GM12878 (cell line): ENCODE results near the gene ANAPC16. TPM values are rescaled to one million over a fixed set of nuclear protein-coding genes. Genes with fewer than 3 reads are reported as not detected.

Experiments used
- BHLHE40 ChIP-seq, 2 experiments: fragments of 450-650 bp in 1 of 2; IDR thresholded peaks; 2 replicates each; pipeline ENCODE4 v1.6.1; 2011 to 2017; ENCODE audit warnings: low read depth in 2 of 2, borderline replicate concordance in 1 of 2, improper control_type of control experiment in 1 of 2, low read length in 1 of 2, mild to moderate bottlenecking in 1 of 2
- BRCA1 ChIP-seq: IDR thresholded peaks from 2 replicates; pipeline ENCODE4 v1.6.1; 2011; ENCODE audit warnings: low read depth, low read length, improper control_type of control experiment
- CREM ChIP-seq: IDR thresholded peaks from 2 replicates; pipeline ENCODE4 v1.6.1; 2014; ENCODE audit warnings: antibody characterized with exemption, low read depth
- FOS ChIP-seq: IDR thresholded peaks from 3 replicates; pipeline ENCODE4 v1.6.1; 2011; ENCODE audit warnings: borderline replicate concordance; ENCODE audit not compliant: insufficient read length; ENCODE audit errors: extremely low read depth
- HCFC1 ChIP-seq: fragments of 150-350 bp; IDR thresholded peaks from 2 replicates; pipeline ENCODE4 v1.6.1; 2014; ENCODE audit warnings: low read length
- LARP7 ChIP-seq: fragments of 450-650 bp; IDR thresholded peaks from 2 replicates; pipeline ENCODE4 v1.6.1; 2017; ENCODE audit warnings: mild to moderate bottlenecking
- NR2C2 ChIP-seq: IDR thresholded peaks from 2 replicates; pipeline ENCODE4 v1.6.1; 2011; ENCODE audit warnings: borderline replicate concordance, low read depth; ENCODE audit not compliant: control insufficient read depth, insufficient read length
- STAT3 ChIP-seq: IDR thresholded peaks from 2 replicates; pipeline ENCODE4 v1.6.1; 2011; ENCODE audit warnings: low read depth, low read length, improper control_type of control experiment
- SUZ12 ChIP-seq: fragments of 200-600 bp; sonication (generic); IDR thresholded peaks from one replicate; pipeline ENCODE4 v1.6.1; 2018; ENCODE audit warnings: antibody characterized with exemption, mild to moderate bottlenecking; ENCODE audit not compliant: unreplicated experiment
- ZNF207 ChIP-seq: fragments of 450-650 bp; IDR thresholded peaks from 2 replicates; pipeline ENCODE4 v1.6.1; 2014; ENCODE audit warnings: antibody characterized with exemption, mild to moderate bottlenecking, borderline replicate concordance
- polyA plus RNA-seq, 11 experiments: library from polyadenylated mRNA; depleted of rRNA in 4 of 11; unstranded in 6 of 11; stranded (reverse) in 5 of 11; fragments of >200 nt; fragmentation: Nextera tagmentation in 4 of 11; fragmentation: Illumina TruSeq in 1 of 11; extraction: Ambion mirVana in 4 of 11; extraction: Trizol in 1 of 11; gene quantifications; 1 replicate in 1 of 11; 2 replicates in 10 of 11; pipeline versions ENCODE4 v1.2.1 to v1.2.3, GENCODE V29; 2011 to 2016; ENCODE audit warnings: inconsistent platforms in 2 of 11, missing spikeins in 2 of 11, low read depth in 1 of 11
- total RNA-seq, 4 experiments: library from RNA; depleted of rRNA in 3 of 4; stranded (reverse); fragments of >200 nt in 3 of 4; fragmentation: Illumina TruSeq in 1 of 4; extraction: Trizol in 1 of 4; gene quantifications; 2 replicates each; pipeline versions ENCODE4 v1.2.1 to v1.2.3, GENCODE V29; 2013 to 2021
- TF ChIP-seq, protein P1 (sequence below): IDR thresholded peaks from 2 replicates; pipeline ENCODE4 v1.6.1; 2012; ENCODE audit warnings: mild to moderate bottlenecking, low read depth, low read length
- TF ChIP-seq, protein P2 (sequence below): IDR thresholded peaks from 2 replicates; pipeline ENCODE4 v1.6.1; 2012; ENCODE audit warnings: low read depth, low read length, improper control_type of control experiment
- TF ChIP-seq, protein P3 (sequence below): IDR thresholded peaks from 2 replicates; pipeline ENCODE4 v1.6.1; 2012; ENCODE audit warnings: improper control_type of control experiment, low read depth, low read length; ENCODE audit not compliant: insufficient replicate concordance
- TF ChIP-seq, protein P4 (sequence below): fragments of 450-650 bp; IDR thresholded peaks from 2 replicates; pipeline ENCODE4 v1.6.1; 2017; ENCODE audit warnings: mild to moderate bottlenecking, low read depth, inconsistent platforms; ENCODE audit not compliant: poor library complexity, severe bottlenecking
- TF ChIP-seq, protein P5 (sequence below): fragments of 150-350 bp; IDR thresholded peaks from 2 replicates; pipeline ENCODE4 v1.6.1; 2014; ENCODE audit warnings: mild to moderate bottlenecking, low read depth, low read length

ANAPC16 gene
- total and polyA plus RNA-seq, 10 of the 15 experiments (the other 5 are each of a cell fraction or from before 2014, with no cell fraction given), result 66.9 to 208 (median 134) TPM

DNA sequence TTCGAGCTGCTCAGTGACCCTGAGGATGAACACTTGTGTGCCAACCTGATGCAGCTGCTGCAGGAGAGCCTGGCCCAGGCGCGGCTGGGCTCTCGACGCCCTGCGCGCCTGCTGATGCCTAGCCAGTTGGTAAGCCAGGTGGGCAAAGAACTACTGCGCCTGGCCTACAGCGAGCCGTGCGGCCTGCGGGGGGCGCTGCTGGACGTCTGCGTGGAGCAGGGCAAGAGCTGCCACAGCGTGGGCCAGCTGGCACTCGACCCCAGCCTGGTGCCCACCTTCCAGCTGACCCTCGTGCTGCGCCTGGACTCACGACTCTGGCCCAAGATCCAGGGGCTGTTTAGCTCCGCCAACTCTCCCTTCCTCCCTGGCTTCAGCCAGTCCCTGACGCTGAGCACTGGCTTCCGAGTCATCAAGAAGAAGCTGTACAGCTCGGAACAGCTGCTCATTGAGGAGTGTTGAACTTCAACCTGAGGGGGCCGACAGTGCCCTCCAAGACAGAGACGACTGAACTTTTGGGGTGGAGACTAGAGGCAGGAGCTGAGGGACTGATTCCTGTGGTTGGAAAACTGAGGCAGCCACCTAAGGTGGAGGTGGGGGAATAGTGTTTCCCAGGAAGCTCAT lies 59.0 kb downstream of the ANAPC16 start (continued):
- TF ChIP-seq, protein P1, sequence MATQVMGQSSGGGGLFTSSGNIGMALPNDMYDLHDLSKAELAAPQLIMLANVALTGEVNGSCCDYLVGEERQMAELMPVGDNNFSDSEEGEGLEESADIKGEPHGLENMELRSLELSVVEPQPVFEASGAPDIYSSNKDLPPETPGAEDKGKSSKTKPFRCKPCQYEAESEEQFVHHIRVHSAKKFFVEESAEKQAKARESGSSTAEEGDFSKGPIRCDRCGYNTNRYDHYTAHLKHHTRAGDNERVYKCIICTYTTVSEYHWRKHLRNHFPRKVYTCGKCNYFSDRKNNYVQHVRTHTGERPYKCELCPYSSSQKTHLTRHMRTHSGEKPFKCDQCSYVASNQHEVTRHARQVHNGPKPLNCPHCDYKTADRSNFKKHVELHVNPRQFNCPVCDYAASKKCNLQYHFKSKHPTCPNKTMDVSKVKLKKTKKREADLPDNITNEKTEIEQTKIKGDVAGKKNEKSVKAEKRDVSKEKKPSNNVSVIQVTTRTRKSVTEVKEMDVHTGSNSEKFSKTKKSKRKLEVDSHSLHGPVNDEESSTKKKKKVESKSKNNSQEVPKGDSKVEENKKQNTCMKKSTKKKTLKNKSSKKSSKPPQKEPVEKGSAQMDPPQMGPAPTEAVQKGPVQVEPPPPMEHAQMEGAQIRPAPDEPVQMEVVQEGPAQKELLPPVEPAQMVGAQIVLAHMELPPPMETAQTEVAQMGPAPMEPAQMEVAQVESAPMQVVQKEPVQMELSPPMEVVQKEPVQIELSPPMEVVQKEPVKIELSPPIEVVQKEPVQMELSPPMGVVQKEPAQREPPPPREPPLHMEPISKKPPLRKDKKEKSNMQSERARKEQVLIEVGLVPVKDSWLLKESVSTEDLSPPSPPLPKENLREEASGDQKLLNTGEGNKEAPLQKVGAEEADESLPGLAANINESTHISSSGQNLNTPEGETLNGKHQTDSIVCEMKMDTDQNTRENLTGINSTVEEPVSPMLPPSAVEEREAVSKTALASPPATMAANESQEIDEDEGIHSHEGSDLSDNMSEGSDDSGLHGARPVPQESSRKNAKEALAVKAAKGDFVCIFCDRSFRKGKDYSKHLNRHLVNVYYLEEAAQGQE, result no peak
- TF ChIP-seq STAT3 (no peak), BHLHE40 (IDR thresholded peaks at IDR 0.05; ENCODE audit: borderline replicate concordance in 1 of 2, low read depth in 2 of 2, low read length in 1 of 2) (peak in 1 of 2 experiments; percentile 41; a peak in 1 of 4 replicates), SUZ12 (no peak), LARP7 (no peak; the same call in 1 of the 2 replicates), ZNF207 (peak; percentile 73), HCFC1 (no peak), NR2C2 (no peak), BRCA1 (no peak), CREM (no peak), FOS (no peak)
- TF ChIP-seq, protein P2, sequence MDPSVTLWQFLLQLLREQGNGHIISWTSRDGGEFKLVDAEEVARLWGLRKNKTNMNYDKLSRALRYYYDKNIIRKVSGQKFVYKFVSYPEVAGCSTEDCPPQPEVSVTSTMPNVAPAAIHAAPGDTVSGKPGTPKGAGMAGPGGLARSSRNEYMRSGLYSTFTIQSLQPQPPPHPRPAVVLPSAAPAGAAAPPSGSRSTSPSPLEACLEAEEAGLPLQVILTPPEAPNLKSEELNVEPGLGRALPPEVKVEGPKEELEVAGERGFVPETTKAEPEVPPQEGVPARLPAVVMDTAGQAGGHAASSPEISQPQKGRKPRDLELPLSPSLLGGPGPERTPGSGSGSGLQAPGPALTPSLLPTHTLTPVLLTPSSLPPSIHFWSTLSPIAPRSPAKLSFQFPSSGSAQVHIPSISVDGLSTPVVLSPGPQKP, result no peak
- TF ChIP-seq, protein P3, sequence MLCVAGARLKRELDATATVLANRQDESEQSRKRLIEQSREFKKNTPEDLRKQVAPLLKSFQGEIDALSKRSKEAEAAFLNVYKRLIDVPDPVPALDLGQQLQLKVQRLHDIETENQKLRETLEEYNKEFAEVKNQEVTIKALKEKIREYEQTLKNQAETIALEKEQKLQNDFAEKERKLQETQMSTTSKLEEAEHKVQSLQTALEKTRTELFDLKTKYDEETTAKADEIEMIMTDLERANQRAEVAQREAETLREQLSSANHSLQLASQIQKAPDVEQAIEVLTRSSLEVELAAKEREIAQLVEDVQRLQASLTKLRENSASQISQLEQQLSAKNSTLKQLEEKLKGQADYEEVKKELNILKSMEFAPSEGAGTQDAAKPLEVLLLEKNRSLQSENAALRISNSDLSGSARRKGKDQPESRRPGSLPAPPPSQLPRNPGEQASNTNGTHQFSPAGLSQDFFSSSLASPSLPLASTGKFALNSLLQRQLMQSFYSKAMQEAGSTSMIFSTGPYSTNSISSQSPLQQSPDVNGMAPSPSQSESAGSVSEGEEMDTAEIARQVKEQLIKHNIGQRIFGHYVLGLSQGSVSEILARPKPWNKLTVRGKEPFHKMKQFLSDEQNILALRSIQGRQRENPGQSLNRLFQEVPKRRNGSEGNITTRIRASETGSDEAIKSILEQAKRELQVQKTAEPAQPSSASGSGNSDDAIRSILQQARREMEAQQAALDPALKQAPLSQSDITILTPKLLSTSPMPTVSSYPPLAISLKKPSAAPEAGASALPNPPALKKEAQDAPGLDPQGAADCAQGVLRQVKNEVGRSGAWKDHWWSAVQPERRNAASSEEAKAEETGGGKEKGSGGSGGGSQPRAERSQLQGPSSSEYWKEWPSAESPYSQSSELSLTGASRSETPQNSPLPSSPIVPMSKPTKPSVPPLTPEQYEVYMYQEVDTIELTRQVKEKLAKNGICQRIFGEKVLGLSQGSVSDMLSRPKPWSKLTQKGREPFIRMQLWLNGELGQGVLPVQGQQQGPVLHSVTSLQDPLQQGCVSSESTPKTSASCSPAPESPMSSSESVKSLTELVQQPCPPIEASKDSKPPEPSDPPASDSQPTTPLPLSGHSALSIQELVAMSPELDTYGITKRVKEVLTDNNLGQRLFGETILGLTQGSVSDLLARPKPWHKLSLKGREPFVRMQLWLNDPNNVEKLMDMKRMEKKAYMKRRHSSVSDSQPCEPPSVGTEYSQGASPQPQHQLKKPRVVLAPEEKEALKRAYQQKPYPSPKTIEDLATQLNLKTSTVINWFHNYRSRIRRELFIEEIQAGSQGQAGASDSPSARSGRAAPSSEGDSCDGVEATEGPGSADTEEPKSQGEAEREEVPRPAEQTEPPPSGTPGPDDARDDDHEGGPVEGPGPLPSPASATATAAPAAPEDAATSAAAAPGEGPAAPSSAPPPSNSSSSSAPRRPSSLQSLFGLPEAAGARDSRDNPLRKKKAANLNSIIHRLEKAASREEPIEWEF, result no peak
- TF ChIP-seq, protein P4, sequence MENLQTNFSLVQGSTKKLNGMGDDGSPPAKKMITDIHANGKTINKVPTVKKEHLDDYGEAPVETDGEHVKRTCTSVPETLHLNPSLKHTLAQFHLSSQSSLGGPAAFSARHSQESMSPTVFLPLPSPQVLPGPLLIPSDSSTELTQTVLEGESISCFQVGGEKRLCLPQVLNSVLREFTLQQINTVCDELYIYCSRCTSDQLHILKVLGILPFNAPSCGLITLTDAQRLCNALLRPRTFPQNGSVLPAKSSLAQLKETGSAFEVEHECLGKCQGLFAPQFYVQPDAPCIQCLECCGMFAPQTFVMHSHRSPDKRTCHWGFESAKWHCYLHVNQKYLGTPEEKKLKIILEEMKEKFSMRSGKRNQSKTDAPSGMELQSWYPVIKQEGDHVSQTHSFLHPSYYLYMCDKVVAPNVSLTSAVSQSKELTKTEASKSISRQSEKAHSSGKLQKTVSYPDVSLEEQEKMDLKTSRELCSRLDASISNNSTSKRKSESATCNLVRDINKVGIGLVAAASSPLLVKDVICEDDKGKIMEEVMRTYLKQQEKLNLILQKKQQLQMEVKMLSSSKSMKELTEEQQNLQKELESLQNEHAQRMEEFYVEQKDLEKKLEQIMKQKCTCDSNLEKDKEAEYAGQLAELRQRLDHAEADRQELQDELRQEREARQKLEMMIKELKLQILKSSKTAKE, result no peak
- TF ChIP-seq, protein P5, sequence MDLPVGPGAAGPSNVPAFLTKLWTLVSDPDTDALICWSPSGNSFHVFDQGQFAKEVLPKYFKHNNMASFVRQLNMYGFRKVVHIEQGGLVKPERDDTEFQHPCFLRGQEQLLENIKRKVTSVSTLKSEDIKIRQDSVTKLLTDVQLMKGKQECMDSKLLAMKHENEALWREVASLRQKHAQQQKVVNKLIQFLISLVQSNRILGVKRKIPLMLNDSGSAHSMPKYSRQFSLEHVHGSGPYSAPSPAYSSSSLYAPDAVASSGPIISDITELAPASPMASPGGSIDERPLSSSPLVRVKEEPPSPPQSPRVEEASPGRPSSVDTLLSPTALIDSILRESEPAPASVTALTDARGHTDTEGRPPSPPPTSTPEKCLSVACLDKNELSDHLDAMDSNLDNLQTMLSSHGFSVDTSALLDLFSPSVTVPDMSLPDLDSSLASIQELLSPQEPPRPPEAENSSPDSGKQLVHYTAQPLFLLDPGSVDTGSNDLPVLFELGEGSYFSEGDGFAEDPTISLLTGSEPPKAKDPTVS, result no peak
